HG03066 (cell line): ENCODE measurements around the gene S100A11.
"Not testable (repeated sequence)": the region's sequence is repeated elsewhere in the genome, so short reads cannot be mapped to it uniquely, and the experiment has no call there.

Experiments
- ATAC-seq: cut with Tn5 transposase; IDR thresholded peaks from one replicate; pipeline ENCODE4 v1.9.1; 2021; ENCODE audit warnings: low read depth; ENCODE audit not compliant: unreplicated experiment

The S100A11 gene

DNA sequence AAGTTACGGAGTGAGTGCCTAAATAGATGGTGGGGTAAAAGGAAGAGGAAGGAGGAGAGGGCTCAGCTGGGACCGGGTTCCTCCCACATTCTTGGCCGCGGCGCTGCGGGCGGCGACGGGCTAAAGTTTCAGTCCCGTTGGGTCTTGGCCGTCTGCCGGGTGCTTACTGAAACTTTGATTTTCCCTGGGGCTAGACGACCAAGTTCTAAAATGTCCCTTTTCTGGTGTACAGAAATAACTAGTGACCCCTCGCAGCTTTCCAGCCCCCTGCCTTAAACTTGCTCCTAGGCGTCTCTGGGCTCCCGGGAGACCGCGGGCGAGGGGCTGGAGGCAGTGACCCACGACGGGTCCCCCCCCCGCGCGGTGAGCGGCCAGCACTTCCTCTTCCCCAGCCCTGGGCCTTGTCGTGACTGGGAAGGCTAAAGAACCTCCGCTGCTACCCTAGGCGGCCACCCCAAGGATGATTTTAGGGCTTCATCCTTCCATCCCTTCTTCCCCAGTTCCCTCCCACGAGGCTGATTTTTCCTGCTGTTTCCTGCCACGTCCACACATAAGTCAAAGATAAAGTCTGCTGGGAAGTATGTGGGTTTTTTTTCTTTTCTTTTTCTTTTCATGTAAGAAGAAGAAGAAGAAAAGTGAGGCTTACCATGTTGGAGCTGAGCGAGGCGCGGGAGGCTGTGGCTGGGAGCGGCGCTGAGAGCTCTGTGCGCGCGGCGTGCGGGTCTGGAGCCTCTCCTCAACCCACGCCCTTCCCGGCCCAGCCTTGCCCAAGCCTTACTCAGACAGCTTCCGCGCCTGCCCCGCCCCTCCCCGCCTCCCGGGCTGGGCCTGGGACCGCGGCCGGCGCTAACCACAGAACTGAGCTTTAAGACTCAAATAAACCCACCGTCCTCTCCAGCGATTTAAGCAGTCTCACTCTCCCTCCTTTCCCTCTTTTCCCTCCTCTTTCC, at the start of gene S100A11:
TSS of gene S100A11 (minus strand) at position 738 of the 950 bp plus-strand sequence. CDS start at position 649, 89 bp downstream.
- peak; percentile 47 for ATAC-seq

DNA sequence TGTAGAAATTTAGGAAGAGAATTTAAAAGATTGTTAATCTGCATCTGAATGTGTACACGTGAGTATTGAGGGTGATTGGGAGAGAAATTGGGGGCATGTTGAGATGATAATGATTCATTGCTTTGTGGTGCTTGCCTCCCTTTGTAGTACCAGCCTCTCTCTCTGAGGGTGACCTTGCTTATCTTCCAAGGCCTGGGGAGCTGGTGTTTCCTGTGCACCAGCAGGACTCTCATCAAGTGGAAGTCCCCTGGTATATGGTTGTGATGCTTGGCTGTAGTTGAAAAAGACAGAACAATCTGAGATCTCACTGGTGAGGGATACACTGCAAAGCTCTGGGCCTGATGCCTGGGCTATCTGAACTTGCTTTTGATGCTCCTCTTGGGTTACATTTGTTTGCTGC, 48.0 kb upstream of the S100A11 start:
- ATAC-seq, result no peak

DNA sequence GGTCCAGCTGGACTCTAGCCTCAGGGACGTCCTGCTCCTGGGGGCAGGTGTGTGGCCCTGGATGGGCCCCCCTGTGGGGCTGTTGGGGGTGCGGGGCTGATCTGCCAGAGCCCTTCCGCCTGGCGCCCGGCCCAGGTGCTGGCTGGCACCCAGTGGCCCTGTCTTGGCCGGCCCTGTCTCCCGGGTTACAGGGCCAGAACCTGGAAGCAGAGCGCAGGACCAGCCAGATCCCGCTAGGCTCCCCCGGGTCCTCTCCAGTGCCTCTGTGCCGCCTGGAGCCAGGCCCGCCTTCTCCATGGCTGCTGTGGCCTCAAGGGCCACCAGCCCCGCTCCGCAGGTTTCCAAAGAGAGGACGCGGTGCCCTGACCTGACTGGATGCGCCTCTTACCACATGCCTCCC, 44.2 kb upstream of the S100A11 start:
- not testable (repeated sequence) for ATAC-seq

DNA sequence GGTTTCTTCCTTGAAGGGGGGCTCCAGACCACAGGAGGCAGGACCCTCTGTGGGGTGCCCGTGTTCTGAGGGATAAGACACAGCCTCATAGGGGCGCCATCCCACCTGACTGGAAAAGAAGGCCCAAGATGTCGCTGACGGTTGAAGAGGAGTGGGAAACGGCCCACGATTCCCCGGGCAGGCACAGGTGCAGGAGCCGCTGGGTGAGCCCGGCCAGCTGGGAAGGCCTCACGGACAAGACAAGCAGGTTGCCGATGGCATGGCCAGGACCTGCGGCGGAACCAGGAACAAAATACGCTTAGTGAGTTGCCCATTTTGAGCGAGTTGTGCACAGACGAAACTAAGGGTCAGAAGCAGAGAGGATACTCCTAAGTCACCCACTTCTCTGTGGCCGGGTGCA, 43.7 kb upstream of the S100A11 start:
- ATAC-seq, result not testable (repeated sequence)

DNA sequence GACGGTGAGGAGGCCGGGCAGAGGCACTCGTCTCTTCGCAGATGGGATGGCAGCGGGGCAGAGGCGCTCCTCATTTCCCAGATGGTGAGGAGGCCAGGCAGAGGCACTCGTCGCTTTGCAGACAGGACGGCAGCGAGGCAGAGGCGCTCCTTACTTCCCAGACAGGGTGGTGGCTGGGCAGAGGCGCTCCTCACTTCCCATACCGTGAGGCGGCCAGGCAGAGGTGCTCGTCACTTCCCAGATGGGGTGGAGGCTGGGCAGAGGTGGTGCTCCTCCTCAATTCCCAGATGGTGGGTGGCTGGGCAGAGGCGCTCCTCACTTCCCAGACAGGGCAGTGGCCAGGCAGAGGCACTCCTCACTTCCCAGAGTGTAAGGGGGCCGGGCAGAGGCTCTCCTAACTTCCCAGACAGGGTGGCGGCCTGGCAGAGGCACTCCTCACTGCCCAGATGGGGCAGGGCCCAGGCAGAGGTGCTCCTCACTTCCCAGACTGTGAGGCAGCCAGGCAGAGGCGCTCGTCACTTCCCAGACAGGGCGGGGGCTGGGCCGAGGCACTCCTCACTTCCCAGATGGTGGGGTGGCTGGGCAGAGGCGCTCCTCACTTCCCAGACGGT, 42.1 kb upstream of the S100A11 start:
- ATAC-seq, result no peak

DNA sequence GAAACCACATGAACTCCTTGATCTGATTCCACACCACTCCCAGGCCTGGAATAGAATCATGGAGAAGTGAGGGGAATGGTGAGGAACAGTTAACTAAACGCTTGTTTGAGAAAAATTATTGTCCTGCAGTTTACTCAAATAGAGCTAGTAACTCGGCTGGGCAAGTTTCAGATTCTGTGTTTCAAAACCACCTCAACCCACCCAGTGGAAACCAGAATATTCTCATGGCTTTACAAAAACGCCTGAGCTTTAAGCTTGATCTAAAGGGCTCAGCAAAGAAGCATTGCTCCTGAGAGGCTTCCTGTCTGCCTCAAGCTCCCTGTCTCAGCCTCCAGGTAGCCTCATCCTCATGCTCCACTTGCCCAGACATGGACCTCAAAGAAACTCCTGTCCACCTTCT, 35.5 kb upstream of the S100A11 start:
- no peak for ATAC-seq

DNA sequence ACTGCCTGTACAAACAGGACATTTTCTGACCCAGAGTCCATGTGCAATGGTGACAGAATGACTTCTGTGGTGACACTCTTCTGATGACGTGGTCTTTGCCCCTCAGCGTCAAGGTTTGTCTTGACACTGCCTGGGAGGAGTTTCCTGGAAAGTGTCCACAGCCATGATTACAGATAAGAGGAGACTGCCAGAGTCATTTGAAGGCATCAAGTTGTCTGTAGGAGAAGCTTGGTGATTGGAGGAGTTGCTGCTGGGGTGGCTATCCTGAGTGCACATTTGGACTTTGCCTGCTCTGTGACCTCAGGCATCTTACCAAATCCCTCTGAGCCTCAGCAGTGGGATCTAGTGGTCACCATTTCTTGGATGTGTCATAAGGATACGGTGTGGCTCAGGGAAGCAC, 34.3 kb upstream of the S100A11 start:
- no peak for ATAC-seq

DNA sequence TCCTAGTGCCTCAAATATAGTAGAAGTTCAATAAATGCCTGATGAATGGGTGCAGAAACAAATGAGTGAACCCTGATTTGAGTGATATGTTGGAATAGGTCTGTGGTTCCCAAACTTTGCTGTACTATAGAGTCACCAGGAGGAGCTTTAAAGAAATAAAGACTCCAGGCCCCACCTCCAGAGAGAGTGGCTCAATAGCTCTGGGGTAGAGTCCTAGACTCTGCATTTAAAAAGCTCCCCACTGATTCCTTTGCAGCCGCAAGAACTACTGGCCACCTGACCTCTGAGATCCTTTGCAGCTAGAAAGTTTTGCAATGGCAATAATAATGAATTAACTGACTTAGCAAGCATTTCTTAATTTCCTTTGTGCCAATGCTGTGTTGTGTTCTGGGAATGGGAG, 31.1 kb upstream of the S100A11 start:
- no peak for ATAC-seq

DNA sequence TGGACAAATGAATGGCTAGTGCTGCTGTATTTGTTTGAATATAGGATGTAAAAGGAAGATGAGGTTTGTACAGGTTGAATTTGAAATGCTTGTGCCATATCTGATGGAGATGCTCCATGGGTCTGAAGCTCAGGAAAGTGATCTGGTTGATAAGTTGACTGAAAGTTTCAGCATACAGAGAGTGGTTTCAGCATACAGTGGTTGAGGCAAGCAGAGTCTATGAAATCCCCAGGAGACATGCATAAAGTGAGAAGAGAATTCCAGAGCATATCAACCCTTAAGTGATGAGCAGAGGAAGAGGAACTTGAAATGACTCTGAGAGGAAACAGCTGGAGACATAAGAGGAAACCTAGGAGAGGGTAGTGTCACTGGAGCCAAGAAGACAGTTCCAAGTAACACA, 30.3 kb upstream of the S100A11 start:
- ATAC-seq, result no peak

DNA sequence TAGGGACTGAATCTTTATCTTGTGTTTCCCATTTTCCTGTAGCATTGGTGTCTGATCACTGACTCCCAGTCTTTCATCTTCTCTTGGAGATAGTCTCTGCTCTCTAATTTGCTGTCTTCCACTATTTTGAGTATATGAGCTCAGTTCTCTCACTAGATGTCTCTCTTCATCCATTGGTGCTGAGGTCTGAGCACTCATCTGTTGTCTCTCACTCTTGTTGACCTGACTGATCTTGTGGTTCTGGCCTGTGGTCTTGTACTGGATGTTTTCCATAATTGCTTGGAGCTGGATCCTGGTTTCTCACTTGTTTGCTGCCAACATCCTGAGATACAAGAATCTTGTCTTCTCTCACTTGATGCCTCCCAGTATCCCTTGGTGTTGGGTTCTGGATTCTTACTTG, 25.1 kb upstream of the S100A11 start:
- no peak for ATAC-seq

DNA sequence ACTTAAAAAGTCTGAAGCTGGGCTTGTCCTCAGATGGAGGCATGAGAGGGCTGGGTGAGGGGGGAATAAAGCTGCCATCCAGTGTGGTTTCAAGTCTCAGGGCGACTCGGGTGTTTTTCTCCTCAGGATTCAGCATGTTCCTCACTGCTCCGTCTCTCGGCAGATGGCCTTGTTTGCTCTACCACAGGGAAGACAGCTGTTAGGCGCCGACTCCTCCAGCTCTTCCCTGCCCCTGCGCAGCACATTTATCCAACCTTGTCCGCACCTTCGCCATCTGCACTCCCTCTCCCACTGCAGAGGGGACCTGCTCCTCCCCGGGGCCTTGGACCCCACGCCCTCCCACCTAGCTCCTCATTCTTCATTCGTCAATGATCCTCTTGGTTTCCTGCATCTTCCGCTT, 16.6 kb upstream of the S100A11 start:
- ATAC-seq, result no peak

DNA sequence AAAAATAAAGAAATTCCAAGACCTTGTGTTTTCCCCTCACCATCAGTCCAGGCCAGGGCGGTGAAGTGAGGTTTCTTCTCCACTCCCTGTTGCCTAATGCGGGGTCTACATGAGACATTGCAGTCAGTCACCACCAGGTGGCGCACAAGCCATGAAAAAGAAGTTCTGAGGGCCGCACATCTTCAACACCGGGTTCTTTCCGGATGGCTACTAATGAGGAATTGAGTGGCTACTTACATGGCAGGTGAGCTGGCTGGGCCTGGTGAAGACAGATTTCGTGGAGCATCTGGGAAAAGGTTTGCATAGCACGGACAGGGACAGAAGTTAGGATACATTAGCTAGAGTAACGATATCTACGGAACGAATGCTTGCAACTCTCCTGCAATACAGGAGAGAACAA, 15.8 kb upstream of the S100A11 start:
- no peak for ATAC-seq

DNA sequence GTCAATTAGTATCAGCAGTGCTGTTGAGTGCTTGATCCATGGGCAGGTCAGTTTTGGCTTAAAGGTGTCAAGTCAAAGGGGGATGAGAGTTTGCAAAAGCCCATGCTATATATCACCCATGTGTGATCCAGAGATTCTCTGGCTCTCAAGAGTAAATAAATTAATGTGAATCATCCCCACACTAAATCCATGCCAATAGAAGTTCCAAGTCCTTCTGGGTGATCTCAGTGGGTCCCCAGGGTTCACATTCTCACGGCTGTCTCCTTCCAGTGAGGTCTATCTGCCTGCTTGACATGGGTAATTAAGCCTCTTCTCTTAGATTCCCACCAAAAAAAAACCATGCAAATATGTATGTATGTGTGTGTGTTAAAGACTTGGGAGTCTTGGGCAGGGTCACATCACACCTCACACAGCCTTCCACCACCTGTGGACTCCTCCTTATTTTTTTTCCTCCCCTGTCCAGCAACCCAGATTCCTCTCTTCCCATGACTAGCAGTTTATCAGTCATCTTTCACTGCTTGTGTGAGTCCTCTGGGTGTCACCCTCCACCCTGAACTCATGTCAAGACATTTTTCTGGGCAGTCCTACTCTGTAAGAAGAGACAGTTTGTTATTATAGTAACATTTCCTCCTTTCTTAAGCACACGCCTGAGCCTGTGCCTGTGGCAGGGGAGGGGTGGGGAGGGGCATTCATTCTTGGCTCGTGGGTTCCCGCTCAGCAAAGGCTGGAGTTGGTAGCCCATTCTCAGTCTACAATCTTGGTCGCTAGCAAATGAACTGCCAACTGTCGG, 14.3 kb upstream of the S100A11 start:
- no peak for ATAC-seq

DNA sequence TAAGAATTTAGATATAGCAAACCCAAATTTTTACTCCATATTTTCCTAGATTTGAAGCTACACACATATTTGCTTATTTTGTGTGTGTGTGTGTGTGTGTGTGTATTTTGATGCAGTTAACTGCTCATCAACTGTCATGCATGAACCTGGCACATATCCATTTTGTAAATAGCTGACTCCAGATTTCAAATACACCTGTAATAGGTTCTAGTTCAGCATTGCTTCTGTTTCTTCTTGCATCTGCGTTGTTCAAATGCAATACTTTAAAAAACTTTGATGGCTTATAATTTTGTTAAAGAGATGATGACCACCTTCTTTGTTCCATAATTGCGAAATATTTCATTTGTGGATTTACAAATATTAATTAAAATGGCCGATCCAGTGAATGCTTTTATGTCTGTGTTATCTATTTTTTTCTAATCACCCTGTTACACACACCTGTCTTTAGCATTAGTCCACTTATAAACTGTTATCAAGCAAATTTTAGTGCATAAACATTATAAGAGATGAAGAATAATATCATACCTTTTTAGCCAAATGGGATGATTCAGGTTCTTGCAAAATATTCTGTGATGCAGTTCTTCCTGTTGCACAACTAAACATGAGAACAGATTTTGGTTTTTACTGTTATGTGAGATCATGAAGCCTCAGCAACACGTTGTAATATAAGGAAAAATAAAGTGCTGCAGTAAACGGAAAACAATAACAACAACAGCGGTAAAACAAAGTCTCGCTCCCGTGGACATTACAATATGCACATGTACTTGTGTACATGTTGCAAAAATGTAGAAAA, 12.7 kb upstream of the S100A11 start:
- no peak for ATAC-seq

DNA sequence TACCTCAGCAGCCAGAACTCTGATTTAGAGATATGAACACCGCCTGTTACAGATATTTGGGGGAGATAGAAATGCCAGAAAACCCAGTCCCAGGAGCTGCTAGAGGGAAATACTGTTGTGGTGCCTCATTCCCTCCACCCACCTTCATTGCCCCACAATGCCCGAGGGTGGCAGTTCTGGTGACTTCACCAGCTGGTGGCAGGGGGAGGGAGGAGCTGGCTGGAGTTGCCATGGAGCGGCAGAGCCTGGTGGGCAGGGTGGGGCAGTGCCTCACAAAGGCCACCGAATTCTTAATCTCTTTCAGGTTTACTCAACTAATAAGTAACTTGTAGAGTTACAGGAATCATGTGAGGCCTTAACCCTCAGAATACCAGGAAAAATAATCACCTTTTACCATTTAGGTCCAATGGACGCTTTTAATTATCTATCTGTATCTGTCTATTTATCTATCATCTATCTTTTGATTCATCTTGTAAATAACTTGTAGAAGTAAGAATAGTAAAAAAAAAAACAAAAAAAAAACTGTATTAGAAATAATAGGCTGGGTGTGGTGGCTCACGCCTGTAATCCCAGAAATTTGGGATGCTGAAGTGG, 11.7 kb upstream of the S100A11 start:
- ATAC-seq, result peak; percentile 5

DNA sequence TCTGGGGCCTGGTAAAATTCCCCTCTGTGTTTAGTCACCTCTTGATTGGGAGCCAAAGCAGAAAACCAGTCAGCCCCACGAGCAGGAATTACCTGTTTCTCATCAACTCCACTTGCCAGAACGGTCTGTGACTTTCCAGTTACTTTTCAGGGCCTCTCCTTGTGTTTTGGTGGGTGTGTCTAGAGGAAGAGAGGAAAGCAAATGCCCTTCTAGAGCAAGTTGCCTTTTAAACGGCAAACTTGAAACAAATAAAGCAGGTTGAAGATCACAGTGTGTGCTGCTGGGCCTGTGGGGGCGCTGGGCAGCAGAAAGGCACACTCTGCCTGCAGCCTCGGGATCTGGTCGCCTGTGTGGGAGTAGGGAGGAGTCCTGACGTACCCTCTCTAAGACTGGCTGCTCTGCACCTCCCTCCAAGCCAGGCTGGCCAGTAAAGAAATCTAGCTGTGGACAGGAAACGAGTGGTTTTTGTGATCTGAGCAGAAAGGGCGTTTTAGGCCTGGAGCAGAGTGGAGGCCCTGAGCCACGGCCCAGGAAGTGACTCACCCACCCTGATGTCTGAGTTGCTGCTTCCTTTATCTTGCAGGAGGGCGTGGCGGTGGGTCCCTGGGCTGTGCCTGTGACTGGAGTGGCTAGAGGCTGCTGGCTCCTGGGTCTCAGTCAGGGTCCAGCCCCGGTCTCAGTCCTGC, 11.1 kb upstream of the S100A11 start:
- peak; percentile 94 for ATAC-seq

DNA sequence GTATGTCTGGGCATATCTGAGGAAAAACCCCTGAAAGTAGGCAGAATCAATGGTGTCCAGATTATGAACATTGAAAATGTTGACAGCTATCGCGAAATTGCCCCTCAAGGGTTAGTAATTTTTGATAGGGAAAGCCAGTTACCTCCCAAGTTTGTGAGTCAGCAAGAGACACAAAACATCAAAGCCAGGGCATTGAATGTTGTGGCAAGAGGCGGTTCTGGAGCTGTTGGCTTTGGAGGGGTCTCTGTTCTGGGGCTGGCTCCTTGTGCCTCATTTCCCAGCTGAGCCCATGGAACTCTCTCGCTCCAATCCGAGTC, 10.6 kb upstream of the S100A11 start:
- no peak for ATAC-seq

DNA sequence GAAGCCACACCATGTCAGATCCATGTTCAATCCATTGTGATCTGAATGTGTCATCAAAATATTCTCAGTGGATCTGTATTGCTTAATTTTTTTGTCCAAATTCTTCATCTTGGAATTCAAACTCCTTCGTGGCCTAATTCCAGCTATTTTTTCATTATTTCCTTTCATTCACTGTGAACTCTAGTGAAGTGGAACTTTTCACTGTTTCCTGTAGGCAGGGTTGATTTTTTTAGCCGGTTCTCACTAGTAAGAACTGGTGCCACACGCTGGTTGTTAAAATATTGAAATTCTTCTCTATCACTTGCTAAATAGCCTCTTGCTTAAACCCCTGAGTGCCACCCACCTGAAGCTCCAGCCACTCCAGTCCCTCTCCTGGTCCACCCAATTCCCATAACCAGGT, 7.6 kb upstream of the S100A11 start:
- ATAC-seq, result no peak

DNA sequence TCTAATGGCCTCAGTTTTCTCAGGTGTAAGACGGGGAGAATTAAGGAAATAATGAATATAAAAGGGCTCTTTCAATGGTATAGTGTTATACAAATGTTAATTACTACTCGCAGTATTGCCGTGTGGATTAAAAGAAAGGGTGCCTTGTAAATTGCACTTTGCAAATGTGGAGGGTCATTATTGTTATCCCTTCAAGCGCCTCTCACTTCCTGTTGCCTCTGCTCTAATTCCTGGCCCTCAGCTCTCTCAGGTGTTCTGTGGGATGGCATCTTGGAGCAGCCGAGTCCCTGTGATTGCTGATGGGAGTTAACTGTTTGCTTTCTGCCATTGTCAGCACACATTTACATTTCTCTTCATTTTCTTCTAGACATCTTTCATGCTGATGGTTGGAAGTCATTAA, 7.1 kb upstream of the S100A11 start:
- ATAC-seq, result no peak

DNA sequence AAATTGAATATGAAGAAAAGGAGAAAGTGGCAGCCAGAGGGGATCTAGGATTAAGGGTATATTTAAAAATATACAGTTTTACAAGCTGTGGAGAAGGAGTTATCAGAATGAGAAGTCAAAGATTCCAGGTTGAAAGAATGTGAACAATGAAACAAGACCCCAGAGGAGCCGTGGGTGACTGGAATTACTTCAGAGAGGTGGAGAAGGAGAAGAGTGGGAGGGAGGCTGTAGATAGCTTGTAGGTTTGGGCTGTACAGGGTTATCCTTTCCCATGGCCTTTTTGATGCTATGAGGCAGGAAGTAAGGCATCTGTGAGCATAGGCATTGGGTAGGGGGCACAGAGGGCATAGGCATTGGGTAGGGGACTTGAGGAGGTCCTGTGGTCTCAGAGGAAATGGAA, 5.2 kb upstream of the S100A11 start:
- no peak for ATAC-seq
